Liver (tissue), 9 donors: Measurements from ENCODE around the gene DUSP16. TPM values are rescaled to one million over a fixed set of nuclear protein-coding genes. Genes with fewer than 3 reads are reported as not detected.

Source experiments
- DNase-seq: peaks from one replicate; pipeline ENCODE4 v3.0.0-alpha.2; 2017; ENCODE audit warnings: low spot score
- H3K27ac ChIP-seq, 2 donors: one replicate each; pipeline ENCODE4 v1.7.0; 2013; ENCODE audit warnings: inconsistent platforms in 2 of 2, low read length in 2 of 2, control low read depth in 1 of 2, low read depth in 1 of 2, mild to moderate bottlenecking in 1 of 2
- H3K27me3 ChIP-seq, 4 donors: one replicate each; pipeline versions ENCODE4 v1.6.1 to v1.7.0; 2013; ENCODE audit warnings: low read length in 3 of 4, inconsistent platforms in 1 of 4, mild to moderate bottlenecking in 1 of 4, moderate library complexity in 1 of 4; ENCODE audit not compliant: control insufficient read depth in 4 of 4, insufficient read depth in 4 of 4
- H3K36me3 ChIP-seq, 4 donors: one replicate each; pipeline versions ENCODE4 v1.6.1 to v1.7.0; 2013; ENCODE audit warnings: low read length in 3 of 4, mild to moderate bottlenecking in 3 of 4, low read depth in 1 of 4, moderate library complexity in 1 of 4; ENCODE audit not compliant: control insufficient read depth in 4 of 4, insufficient read depth in 3 of 4
- H3K4me1 ChIP-seq, 4 donors: one replicate each; pipeline versions ENCODE4 v1.6.1 to v1.7.0; 2013; ENCODE audit warnings: low read length in 3 of 4, mild to moderate bottlenecking in 3 of 4, moderate library complexity in 1 of 4; ENCODE audit not compliant: control insufficient read depth in 4 of 4, insufficient read depth in 4 of 4
- H3K4me3 ChIP-seq, 3 donors: one replicate each; pipeline versions ENCODE4 v1.6.1 to v1.7.0; 2013; ENCODE audit warnings: low read length in 3 of 3, control low read depth in 1 of 3, low read depth in 1 of 3, mild to moderate bottlenecking in 1 of 3
- H3K9ac ChIP-seq, 2 donors: one replicate each; pipeline ENCODE4 v1.7.0; 2013; ENCODE audit warnings: low read length in 2 of 2, mild to moderate bottlenecking in 2 of 2, moderate library complexity in 2 of 2, control low read depth in 1 of 2, low read depth in 1 of 2
- H3K9me3 ChIP-seq, 4 donors: one replicate each; pipeline versions ENCODE4 v1.6.1 to v1.7.0; 2013; ENCODE audit warnings: low read length in 3 of 4; ENCODE audit not compliant: control insufficient read depth in 4 of 4
- EGR1 ChIP-seq, 2 donors: IDR thresholded peaks; 2 replicates each; pipeline ENCODE4 v1.6.1; 2016 to 2018; ENCODE audit warnings: antibody characterized with exemption in 2 of 2, low read depth in 2 of 2
- FOXA1 ChIP-seq: IDR thresholded peaks from 2 replicates; pipeline ENCODE4 v1.6.1; 2016; ENCODE audit warnings: antibody characterized with exemption
- FOXA2 ChIP-seq: IDR thresholded peaks from 2 replicates; pipeline ENCODE4 v1.6.1; 2016; ENCODE audit warnings: antibody characterized with exemption
- GABPA ChIP-seq, 2 donors: IDR thresholded peaks in 1 of 2; conservative IDR thresholded peaks in 1 of 2; 2 replicates each; pipeline ENCODE4 v1.6.1; 2016; ENCODE audit warnings: antibody characterized with exemption in 2 of 2, mild to moderate bottlenecking in 1 of 2, moderate library complexity in 1 of 2
- HNF4A ChIP-seq, 2 donors: conservative IDR thresholded peaks; 2 replicates each; pipeline ENCODE4 v1.6.1; 2016; ENCODE audit warnings: antibody characterized with exemption in 2 of 2, mild to moderate bottlenecking in 2 of 2
- HNF4G ChIP-seq: IDR thresholded peaks from 2 replicates; pipeline ENCODE4 v1.6.1; 2016; ENCODE audit warnings: antibody characterized with exemption
- JUND ChIP-seq, 2 donors: IDR thresholded peaks; 2 replicates each; pipeline ENCODE4 v1.6.1; 2016; ENCODE audit warnings: antibody characterized with exemption in 2 of 2
- RAD21 ChIP-seq, 2 donors: IDR thresholded peaks; 2 replicates each; pipeline ENCODE4 v1.6.1; 2016; ENCODE audit warnings: antibody characterized with exemption in 2 of 2, mild to moderate bottlenecking in 2 of 2
- RXRA ChIP-seq, 2 donors: IDR thresholded peaks; 2 replicates each; pipeline ENCODE4 v1.6.1; 2017 to 2018; ENCODE audit warnings: antibody characterized with exemption in 2 of 2, mild to moderate bottlenecking in 1 of 2
- SP1 ChIP-seq: IDR thresholded peaks from 2 replicates; pipeline ENCODE4 v1.6.1; 2018; ENCODE audit warnings: antibody characterized with exemption, mild to moderate bottlenecking
- TAF1 ChIP-seq: conservative IDR thresholded peaks from 2 replicates; pipeline ENCODE4 v1.6.1; 2016; ENCODE audit warnings: antibody characterized with exemption, mild to moderate bottlenecking
- WGBS: extraction: QIAGEN DNeasy Blood & Tissue Kit; methylation state at CpG from one replicate; pipeline ENCODE4 v1.1.7; 2013; 5-methylcytosine and 5-hydroxymethylcytosine counted together
- polyA plus RNA-seq, 2 donors: library from polyadenylated mRNA; stranded (reverse) in 1 of 2; unstranded in 1 of 2; fragments of 200-250 nt in 1 of 2; fragments of >200 nt in 1 of 2; fragmentation: Nextera tagmentation in 1 of 2; extraction: Ambion mirVana in 1 of 2; gene quantifications; one replicate each; pipeline versions ENCODE4 v1.2.1 to v1.2.3, GENCODE V29; 2013 to 2015
- total RNA-seq, 2 donors: library from RNA; depleted of rRNA; stranded (reverse); fragments of >200 nt; gene quantifications; one replicate each; pipeline ENCODE4 v1.2.3, GENCODE V29; 2014
- TF ChIP-seq, protein P1 (sequence below): fragments of 150-350 bp; IDR thresholded peaks from 2 replicates; pipeline ENCODE4 v1.5.1; 2017; ENCODE audit warnings: improper control_type of control experiment, low read depth, low read length; ENCODE audit not compliant: missing input control
- TF ChIP-seq, protein P2 (sequence below): IDR thresholded peaks from 2 replicates; pipeline ENCODE4 v1.6.1; 2016; ENCODE audit warnings: antibody characterized with exemption
- TF ChIP-seq, protein P3 (sequence below): IDR thresholded peaks from 2 replicates; pipeline ENCODE4 v1.6.1; 2016; ENCODE audit warnings: antibody characterized with exemption, mild to moderate bottlenecking
- TF ChIP-seq, protein P4 (sequence below): IDR thresholded peaks from 2 replicates; pipeline ENCODE4 v1.6.1; 2016; ENCODE audit warnings: antibody characterized with exemption
- TF ChIP-seq, protein P5 (sequence below): IDR thresholded peaks from 2 replicates; pipeline ENCODE4 v1.6.1; 2016; ENCODE audit warnings: antibody characterized with exemption
- donor health status: healthy.
- donor health status: healthy.
- donor health status: healthy.
- donor health status: healthy.
- donor health status: healthy.

Gene DUSP16
- total and polyA plus RNA-seq, 4 donors = 7.8 to 56.4 (median 19.1) TPM

DNA sequence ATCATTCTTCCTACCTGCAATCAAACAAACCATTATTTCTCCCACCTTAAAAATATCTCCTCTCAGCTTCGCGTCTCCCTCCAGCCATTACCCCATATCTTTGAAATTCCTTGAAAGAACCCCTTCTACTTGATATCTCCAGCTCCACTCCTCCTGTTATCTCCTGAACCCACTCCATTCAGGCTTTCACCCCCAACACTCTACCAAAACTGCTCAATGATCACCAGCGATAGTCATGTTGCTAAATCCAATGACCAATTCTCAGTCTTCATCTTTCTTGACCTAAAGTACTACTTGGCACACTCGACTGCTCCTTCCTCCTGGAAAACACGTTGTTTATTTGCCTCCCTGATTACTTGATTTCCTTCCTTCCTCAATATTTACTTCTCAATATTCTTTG is 70.1 kb downstream of the DUSP16 start:
- H3K4me3 ChIP-seq = no peak overlapping the region
- H3K9me3 ChIP-seq = no peaks in the 10 kb centered on the region
- DNase-seq = no peak
- WGBS = 77% methylated on average over 5 of the region's 5 CpGs
- H3K36me3 ChIP-seq = peaks cover 0 to 10% (median 5%) of the 10 kb centered on the region in 4 donors
- TF ChIP-seq, protein P1, sequence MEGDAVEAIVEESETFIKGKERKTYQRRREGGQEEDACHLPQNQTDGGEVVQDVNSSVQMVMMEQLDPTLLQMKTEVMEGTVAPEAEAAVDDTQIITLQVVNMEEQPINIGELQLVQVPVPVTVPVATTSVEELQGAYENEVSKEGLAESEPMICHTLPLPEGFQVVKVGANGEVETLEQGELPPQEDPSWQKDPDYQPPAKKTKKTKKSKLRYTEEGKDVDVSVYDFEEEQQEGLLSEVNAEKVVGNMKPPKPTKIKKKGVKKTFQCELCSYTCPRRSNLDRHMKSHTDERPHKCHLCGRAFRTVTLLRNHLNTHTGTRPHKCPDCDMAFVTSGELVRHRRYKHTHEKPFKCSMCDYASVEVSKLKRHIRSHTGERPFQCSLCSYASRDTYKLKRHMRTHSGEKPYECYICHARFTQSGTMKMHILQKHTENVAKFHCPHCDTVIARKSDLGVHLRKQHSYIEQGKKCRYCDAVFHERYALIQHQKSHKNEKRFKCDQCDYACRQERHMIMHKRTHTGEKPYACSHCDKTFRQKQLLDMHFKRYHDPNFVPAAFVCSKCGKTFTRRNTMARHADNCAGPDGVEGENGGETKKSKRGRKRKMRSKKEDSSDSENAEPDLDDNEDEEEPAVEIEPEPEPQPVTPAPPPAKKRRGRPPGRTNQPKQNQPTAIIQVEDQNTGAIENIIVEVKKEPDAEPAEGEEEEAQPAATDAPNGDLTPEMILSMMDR = no peak
- TF ChIP-seq TAF1 (no peak), RXRA (IDR thresholded peaks at IDR 0.05) (no peak), SP1 (no peak), FOXA2 (no peak)
- H3K27ac ChIP-seq = no peak overlapping the region
- peaks cover 0 to 12% (median 5%) of the 10 kb centered on the region in 4 donors for H3K4me1 ChIP-seq
- no peak overlapping the region for H3K9ac ChIP-seq
- no peaks in the 10 kb centered on the region for H3K27me3 ChIP-seq

DNA sequence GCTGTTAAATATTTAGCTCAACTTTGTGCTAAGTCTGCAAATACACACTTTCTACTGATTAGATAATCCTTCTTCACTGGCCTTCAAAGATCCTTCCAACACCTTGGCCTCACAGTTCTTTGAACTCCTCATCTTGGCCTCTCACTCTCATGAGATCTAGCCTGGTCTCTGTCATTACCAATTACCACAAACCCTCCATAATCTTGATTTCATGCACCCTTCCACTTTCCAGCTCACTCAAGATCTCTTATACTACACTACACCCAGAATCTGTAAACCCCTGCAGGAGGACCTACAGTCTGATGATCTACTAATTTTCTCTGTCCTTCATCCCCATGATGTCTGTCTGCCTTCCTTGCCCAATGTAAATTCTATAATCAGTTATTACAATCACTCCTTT is 71.1 kb downstream of the DUSP16 start:
- Histone ChIP-seq H3K4me1 (peaks cover 0 to 18% (median 6%) of the 10 kb centered on the region in 4 donors), H3K4me3 (no peak overlapping the region), H3K9me3 (no peaks in the 10 kb centered on the region), H3K27me3 (no peaks in the 10 kb centered on the region), H3K36me3 (peaks cover 0 to 10% (median 5%) of the 10 kb centered on the region in 4 donors), H3K27ac (peak overlapping the region; percentile 27 to 39), H3K9ac (no peak overlapping the region)
- DNase-seq = no peak
- TF ChIP-seq, protein P2, sequence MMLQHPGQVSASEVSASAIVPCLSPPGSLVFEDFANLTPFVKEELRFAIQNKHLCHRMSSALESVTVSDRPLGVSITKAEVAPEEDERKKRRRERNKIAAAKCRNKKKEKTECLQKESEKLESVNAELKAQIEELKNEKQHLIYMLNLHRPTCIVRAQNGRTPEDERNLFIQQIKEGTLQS = no peak
- TF ChIP-seq, protein P3, sequence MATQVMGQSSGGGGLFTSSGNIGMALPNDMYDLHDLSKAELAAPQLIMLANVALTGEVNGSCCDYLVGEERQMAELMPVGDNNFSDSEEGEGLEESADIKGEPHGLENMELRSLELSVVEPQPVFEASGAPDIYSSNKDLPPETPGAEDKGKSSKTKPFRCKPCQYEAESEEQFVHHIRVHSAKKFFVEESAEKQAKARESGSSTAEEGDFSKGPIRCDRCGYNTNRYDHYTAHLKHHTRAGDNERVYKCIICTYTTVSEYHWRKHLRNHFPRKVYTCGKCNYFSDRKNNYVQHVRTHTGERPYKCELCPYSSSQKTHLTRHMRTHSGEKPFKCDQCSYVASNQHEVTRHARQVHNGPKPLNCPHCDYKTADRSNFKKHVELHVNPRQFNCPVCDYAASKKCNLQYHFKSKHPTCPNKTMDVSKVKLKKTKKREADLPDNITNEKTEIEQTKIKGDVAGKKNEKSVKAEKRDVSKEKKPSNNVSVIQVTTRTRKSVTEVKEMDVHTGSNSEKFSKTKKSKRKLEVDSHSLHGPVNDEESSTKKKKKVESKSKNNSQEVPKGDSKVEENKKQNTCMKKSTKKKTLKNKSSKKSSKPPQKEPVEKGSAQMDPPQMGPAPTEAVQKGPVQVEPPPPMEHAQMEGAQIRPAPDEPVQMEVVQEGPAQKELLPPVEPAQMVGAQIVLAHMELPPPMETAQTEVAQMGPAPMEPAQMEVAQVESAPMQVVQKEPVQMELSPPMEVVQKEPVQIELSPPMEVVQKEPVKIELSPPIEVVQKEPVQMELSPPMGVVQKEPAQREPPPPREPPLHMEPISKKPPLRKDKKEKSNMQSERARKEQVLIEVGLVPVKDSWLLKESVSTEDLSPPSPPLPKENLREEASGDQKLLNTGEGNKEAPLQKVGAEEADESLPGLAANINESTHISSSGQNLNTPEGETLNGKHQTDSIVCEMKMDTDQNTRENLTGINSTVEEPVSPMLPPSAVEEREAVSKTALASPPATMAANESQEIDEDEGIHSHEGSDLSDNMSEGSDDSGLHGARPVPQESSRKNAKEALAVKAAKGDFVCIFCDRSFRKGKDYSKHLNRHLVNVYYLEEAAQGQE = no peak
- TF ChIP-seq FOXA2 (no peak), RXRA (IDR thresholded peaks at IDR 0.05) (no peak), HNF4A (conservative IDR thresholded peaks at IDR 0.05) (no peak), FOXA1 (no peak), HNF4G (no peak), TAF1 (no peak), SP1 (no peak), EGR1 (IDR thresholded peaks at IDR 0.05; ENCODE audit: low read depth in 2 of 2) (no peak), JUND (IDR thresholded peaks at IDR 0.05) (no peak), GABPA (IDR thresholded peaks at IDR 0.05 in 1 of 2, conservative IDR thresholded peaks at IDR 0.05 in 1 of 2) (no peak), RAD21 (IDR thresholded peaks at IDR 0.05) (no peak)
- TF ChIP-seq, protein P4, sequence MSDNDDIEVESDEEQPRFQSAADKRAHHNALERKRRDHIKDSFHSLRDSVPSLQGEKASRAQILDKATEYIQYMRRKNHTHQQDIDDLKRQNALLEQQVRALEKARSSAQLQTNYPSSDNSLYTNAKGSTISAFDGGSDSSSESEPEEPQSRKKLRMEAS = no peak
- TF ChIP-seq, protein P5, sequence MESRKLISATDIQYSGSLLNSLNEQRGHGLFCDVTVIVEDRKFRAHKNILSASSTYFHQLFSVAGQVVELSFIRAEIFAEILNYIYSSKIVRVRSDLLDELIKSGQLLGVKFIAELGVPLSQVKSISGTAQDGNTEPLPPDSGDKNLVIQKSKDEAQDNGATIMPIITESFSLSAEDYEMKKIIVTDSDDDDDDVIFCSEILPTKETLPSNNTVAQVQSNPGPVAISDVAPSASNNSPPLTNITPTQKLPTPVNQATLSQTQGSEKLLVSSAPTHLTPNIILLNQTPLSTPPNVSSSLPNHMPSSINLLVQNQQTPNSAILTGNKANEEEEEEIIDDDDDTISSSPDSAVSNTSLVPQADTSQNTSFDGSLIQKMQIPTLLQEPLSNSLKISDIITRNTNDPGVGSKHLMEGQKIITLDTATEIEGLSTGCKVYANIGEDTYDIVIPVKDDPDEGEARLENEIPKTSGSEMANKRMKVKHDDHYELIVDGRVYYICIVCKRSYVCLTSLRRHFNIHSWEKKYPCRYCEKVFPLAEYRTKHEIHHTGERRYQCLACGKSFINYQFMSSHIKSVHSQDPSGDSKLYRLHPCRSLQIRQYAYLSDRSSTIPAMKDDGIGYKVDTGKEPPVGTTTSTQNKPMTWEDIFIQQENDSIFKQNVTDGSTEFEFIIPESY = no peak
- TF ChIP-seq, protein P1 = no peak
